ENCODE data around the gene PTMA.

DNA sequence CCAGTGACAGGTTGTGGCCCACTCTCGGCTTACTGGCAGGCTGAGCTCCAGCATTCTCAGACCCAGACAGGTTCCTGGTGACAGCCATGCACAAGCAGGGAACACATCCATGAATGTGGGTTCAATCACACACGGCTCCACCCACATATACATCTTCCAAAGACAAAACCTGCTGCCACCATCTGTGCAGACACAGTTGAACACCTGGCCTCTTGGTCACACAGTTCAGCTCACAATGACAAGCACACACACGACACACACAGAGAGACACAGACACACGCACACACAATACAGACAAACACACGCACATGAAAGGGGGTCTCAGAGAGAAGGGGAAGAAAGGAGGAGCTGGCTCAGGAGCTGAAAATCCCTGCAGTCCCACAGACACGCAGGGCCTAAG is 32.1 kb upstream of the PTMA start:
- no peak for TF ChIP-seq EZH2 (IDR thresholded peaks at IDR 0.05; ENCODE audit: low read depth)
- TF ChIP-seq, protein P1, sequence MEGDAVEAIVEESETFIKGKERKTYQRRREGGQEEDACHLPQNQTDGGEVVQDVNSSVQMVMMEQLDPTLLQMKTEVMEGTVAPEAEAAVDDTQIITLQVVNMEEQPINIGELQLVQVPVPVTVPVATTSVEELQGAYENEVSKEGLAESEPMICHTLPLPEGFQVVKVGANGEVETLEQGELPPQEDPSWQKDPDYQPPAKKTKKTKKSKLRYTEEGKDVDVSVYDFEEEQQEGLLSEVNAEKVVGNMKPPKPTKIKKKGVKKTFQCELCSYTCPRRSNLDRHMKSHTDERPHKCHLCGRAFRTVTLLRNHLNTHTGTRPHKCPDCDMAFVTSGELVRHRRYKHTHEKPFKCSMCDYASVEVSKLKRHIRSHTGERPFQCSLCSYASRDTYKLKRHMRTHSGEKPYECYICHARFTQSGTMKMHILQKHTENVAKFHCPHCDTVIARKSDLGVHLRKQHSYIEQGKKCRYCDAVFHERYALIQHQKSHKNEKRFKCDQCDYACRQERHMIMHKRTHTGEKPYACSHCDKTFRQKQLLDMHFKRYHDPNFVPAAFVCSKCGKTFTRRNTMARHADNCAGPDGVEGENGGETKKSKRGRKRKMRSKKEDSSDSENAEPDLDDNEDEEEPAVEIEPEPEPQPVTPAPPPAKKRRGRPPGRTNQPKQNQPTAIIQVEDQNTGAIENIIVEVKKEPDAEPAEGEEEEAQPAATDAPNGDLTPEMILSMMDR (conservative IDR thresholded peaks at IDR 0.05) = no peak
